ENCODE data around the gene NDP. TPM values are rescaled to one million over a fixed set of nuclear protein-coding genes. Genes with fewer than 3 reads are reported as not detected.
A peak's percentile ranks its signal among the peaks of the same experiment; 100 is the strongest.

Gene NDP
- total RNA-seq, 1 experiment from 2014 or later: not detected

- TF ChIP-seq CTCF (IDR thresholded peaks at IDR 0.05 in 2 of 3, conservative IDR thresholded peaks at IDR 0.05 in 1 of 3; ENCODE audit: borderline replicate concordance in 1 of 3, insufficient read depth in 1 of 3, low read depth in 2 of 3, low read length in 2 of 3) (peak; percentile 54 to 96 (median 71); a peak in 5 of 6 replicates), SRF (IDR thresholded peaks at IDR 0.05; ENCODE audit: low read depth) (no peak), ZBTB33 (IDR thresholded peaks at IDR 0.05; ENCODE audit: extremely low read depth, insufficient replicate concordance, low read length) (no peak), ATF3 (IDR thresholded peaks at IDR 0.05) (no peak), ZNF274 (IDR thresholded peaks at IDR 0.05; ENCODE audit: low read depth, low read length) (no peak), RAD21 (IDR thresholded peaks at IDR 0.05; ENCODE audit: low read depth) (peak; percentile 91), YY1 (IDR thresholded peaks at IDR 0.05; ENCODE audit: extremely low read depth, insufficient replicate concordance, low read depth, low read length) (no peak), SP1 (IDR thresholded peaks at IDR 0.05; ENCODE audit: low read depth) (no peak), POLR2AphosphoS5 (IDR thresholded peaks at IDR 0.05; ENCODE audit: low read depth, low read length) (no peak), EZH2phosphoT487 (IDR thresholded peaks at IDR 0.05; ENCODE audit: borderline replicate concordance) (no peak), POLR2A (IDR thresholded peaks at IDR 0.05; ENCODE audit: borderline replicate concordance, extremely low read depth, insufficient read depth, insufficient read length) (no peak), CBX3 (IDR thresholded peaks at IDR 0.05; ENCODE audit: low read depth) (peak; percentile 45; the same call in 1 of the 2 replicates)
These were observed 14.7 kb downstream of the NDP start (continued) for GRCh38 chrX:43958529-43958928.

Data from HCT116 (cell line).